GM11168 (cell line): Measurements from ENCODE around the gene AKR1C1.
"Not testable (repeated sequence)": the region's sequence is repeated elsewhere in the genome, so short reads cannot be mapped to it uniquely, and the experiment has no call there.

Experiments
- in situ Hi-C: fragments of 300-500 bp; cut with MboI; formaldehyde crosslinking; loops from one replicate; pipeline ENCODE4 v1.12.0; 2022; ENCODE audit warnings: low sequenced_read_pairs; ENCODE audit not compliant: unreplicated experiment

Gene AKR1C1

GRCh38 chr10:4947039-4947634 lies 16.1 kb upstream of the AKR1C1 start:
- in situ Hi-C loops = no loop called here

GRCh38 chr10:4947635-4948596 lies 15.3 kb upstream of the AKR1C1 start:
- in situ Hi-C loops = no loop called here

GRCh38 chr10:4951512-4952162 lies 11.6 kb upstream of the AKR1C1 start:
- in situ Hi-C loops = not testable (repeated sequence)

GRCh38 chr10:4953405-4953804 lies 9.8 kb upstream of the AKR1C1 start:
- in situ Hi-C loops = no loop called here

GRCh38 chr10:4956088-4956487 lies 7.1 kb upstream of the AKR1C1 start:
- in situ Hi-C loops = loop anchor here (5.0 kb wide), 1 partner anchor 51 kb away; no protein-coding TSS in a partner anchor

- in situ Hi-C loops = loop anchor here (5.0 kb wide), 1 partner anchor 50 kb away; no protein-coding TSS in a partner anchor
Observed at GRCh38 chr10:4956955-4957645, 6.1 kb upstream of the AKR1C1 start.

- in situ Hi-C loops = not testable (repeated sequence)
Observed at GRCh38 chr10:4961558-4961957, 1.7 kb upstream of the AKR1C1 start.

- in situ Hi-C loops = not testable (repeated sequence)
Observed at GRCh38 chr10:4962308-4962707, 907 bp upstream of the AKR1C1 start.

- in situ Hi-C loops = not testable (repeated sequence)
Observed at GRCh38 chr10:4963815-4964154, 570 bp downstream of the AKR1C1 start.

- in situ Hi-C loops = not testable (repeated sequence)
Observed at GRCh38 chr10:4965763-4966162, 2.5 kb downstream of the AKR1C1 start.

GRCh38 chr10:4967189-4967588 lies 4.0 kb downstream of the AKR1C1 start:
- in situ Hi-C loops = not testable (repeated sequence)

- in situ Hi-C loops = not testable (repeated sequence)
Observed at GRCh38 chr10:4969289-4969688, 6.1 kb downstream of the AKR1C1 start.

GRCh38 chr10:4970362-4970761 lies 7.1 kb downstream of the AKR1C1 start:
- in situ Hi-C loops = not testable (repeated sequence)

GRCh38 chr10:4972369-4973142 lies 9.3 kb downstream of the AKR1C1 start:
- in situ Hi-C loops = not testable (repeated sequence)

GRCh38 chr10:4973294-4973693 lies 10.1 kb downstream of the AKR1C1 start:
- in situ Hi-C loops = not testable (repeated sequence)

GRCh38 chr10:4974400-4974799 lies 11.2 kb downstream of the AKR1C1 start:
- in situ Hi-C loops = not testable (repeated sequence)

GRCh38 chr10:4977025-4977424 lies 13.8 kb downstream of the AKR1C1 start:
- in situ Hi-C loops = no loop called here

- in situ Hi-C loops = no loop called here
Observed at GRCh38 chr10:4978870-4979269, 15.7 kb downstream of the AKR1C1 start.

- in situ Hi-C loops = no loop called here
Observed at GRCh38 chr10:4980793-4981192, 17.6 kb downstream of the AKR1C1 start.
